Subcutaneous adipose tissue (tissue), 4 donors: ENCODE measurements around the gene GCSH. TPM values are rescaled to one million over a fixed set of nuclear protein-coding genes. Genes with fewer than 3 reads are reported as not detected.

Experiments used
- small RNA-seq: library from RNA; depleted of rRNA; stranded (forward); fragments of <200 nt; gene quantifications from one replicate; pipeline ENCODE3, GENCODE V24; 2016
- total RNA-seq, 4 donors: library from RNA; depleted of rRNA; stranded (reverse); fragments of >200 nt; gene quantifications; one replicate each; pipeline ENCODE4 v1.1.0, GENCODE V29; 2016
- TF ChIP-seq, protein P1 (sequence below): fragments of 450-650 bp; IDR thresholded peaks from one replicate; pipeline ENCODE4 v1.5.1; 2016; ENCODE audit warnings: low read depth, mild to moderate bottlenecking, control low read depth, antibody characterized with exemption, moderate library complexity

GCSH gene
- total RNA-seq, 4 donors from 2014 or later: 22.8 to 57.1 (median 41.5) TPM

DNA sequence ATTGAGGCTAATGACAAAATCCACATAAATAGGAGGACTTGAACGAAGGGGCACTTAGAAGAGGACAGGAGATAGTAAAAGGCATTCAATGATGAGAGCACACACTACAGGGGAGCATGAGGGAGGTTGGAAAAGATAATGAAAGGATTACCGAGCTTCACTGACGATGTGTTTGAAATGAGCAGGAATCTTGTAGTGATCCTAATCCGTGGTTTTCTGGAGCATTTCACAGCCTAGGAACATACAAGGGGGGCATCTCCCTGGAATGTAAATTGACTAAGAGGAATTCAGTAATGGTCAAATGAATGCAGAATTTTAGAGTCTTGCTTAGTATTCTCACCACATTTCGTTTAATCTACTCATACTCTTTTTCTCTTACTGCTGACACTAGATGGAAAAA lies 55.4 kb downstream of the GCSH start:
- TF ChIP-seq, protein P1, sequence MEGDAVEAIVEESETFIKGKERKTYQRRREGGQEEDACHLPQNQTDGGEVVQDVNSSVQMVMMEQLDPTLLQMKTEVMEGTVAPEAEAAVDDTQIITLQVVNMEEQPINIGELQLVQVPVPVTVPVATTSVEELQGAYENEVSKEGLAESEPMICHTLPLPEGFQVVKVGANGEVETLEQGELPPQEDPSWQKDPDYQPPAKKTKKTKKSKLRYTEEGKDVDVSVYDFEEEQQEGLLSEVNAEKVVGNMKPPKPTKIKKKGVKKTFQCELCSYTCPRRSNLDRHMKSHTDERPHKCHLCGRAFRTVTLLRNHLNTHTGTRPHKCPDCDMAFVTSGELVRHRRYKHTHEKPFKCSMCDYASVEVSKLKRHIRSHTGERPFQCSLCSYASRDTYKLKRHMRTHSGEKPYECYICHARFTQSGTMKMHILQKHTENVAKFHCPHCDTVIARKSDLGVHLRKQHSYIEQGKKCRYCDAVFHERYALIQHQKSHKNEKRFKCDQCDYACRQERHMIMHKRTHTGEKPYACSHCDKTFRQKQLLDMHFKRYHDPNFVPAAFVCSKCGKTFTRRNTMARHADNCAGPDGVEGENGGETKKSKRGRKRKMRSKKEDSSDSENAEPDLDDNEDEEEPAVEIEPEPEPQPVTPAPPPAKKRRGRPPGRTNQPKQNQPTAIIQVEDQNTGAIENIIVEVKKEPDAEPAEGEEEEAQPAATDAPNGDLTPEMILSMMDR: no peak

DNA sequence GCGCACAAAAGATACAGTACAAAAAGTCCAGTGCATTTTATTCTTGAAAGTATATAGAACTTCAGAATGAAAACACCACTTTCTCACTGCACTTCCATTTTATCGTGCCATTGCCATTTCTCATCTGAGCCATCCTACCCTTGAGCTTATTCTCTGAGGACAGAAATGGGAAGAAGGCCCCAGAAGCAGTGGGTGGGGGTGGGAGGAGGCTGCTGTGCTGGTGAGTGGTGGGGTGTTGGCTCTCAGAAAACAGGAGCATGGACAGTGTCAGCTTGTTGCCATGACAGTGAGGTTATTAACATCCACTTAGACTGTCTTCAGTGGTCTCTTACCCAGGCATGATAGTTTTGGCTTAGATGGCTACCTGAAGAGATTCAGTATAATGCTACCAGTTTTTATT lies 56.1 kb downstream of the GCSH start:
- TF ChIP-seq, protein P1: no peak

DNA sequence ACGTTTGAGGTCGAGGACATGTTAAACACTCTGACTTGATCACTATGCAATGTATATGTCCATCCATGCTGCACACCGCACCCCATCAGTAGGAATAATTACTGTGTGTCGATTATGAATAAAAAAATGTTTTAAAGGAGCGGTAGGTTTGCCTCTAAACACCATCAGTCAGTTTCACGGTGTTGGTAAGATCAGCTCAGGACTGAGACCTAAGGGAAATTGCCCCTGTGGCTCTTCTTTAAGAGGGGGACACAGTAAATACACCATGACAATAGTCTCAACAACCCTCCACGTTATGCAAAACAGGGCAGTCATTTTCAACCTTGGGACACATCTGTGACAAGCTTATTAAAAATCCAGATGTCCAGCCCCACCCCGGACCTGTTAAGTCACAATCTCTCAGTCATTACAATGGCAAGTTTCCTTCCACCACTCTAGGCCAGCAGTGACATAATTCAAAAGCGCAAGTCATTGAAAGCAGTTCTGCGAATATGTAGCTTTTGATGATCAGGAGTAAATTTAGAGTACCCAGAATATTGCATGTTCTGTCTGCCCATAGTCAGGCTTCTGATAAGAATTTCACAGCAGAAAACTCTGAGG lies 59.3 kb downstream of the GCSH start:
- TF ChIP-seq, protein P1: no peak

DNA sequence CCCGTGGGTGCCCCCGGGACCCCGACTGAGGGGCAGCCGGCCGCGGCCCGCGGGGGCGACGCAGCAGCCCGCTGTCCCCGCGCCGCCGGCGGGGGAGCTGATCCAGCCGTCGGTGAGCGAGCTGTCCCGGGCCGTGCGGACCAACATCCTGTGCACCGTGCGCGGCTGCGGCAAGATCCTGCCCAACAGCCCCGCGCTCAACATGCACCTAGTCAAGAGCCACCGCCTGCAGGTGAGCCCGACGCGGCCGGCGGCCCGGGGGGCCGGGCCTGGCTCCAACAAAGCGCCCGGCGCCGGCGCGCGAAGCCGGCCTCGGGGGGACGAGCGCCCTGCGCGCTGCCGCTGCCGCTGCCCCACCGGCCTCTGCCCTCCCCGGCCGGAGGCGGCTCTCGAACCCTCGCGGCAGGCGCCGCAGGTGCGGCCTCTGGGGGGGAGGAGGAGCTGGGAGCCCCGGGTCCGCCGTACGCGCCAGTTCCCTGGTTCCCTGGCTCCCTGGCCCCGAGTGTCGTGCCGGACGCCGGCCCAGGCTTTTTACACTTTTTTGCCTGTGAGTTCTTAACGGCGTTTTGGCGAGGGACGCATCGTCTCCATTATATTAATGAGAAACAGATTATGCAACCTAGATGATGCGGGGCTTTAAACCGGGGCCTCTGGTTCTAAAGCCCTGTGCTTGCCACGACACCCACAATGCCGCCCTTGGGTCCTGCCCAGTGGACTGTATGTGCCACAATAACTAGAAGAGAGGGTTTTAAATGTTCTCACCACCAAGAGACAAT lies 60.0 kb downstream of the GCSH start:
- TF ChIP-seq, protein P1: no peak

DNA sequence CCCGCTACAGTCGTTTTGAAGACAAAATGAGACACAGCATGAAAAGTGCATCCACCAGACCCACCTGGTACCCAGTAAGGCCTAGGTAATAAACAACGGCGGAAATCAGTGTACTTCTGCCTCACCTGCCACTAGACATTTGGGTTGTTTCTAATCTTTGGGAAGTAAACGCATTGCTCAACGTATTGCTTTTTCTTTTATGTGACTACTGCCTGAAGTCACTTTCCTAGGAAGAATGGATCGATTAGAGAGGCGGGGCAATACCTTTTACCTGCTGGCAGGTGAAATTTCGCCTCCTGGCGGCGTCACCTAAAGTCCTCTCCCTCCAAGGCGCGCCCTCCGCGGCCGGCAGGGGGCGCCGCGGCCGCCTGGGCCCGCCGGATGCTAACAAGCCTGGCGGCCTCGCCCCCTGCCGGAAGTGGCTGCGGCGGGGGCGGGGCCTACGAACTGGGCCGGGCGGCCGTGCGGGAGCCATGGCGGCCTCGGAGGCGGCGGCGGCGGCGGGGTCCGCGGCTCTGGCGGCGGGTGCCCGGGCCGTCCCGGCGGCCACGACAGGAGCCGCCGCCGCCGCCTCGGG lies 60.7 kb downstream of the GCSH start, which contains the start of gene ATMIN:
ATMIN (plus strand) TSS at position 445 of the 577 bp plus-strand sequence; CDS start at position 474, 29 bp downstream.
- TF ChIP-seq, protein P1: no peak

Small RNA genes lying within 50 kb of the gene (small RNA-seq; reads per million reads assigned to genes)
- gene AC092718.3 (not detected), gene RNU6-1191P (not detected)

Other genes with a start within 250 kb of the GCSH start
- gene CMC2, start 89.5 kb downstream of the GCSH start, total RNA-seq: 10 to 100 TPM; 26.2 to 46.9 (median 36.3) TPM
- 1 to 10 TPM; 4.9 to 9.1 (median 6.7) TPM for gene CENPN, start 89.2 kb downstream of the GCSH start, total RNA-seq
- 10 to 100 TPM; 26.9 to 55.8 (median 36.4) TPM for gene ATMIN, start 60.6 kb downstream of the GCSH start, total RNA-seq
- gene C16orf46, start 19.2 kb downstream of the GCSH start, total RNA-seq: 1 to 10 TPM in 1 of 4 donors, under 1 TPM in 1, not detected in 2; 0.82 to 1.3 TPM
- gene BCO1, start 142.3 kb upstream of the GCSH start, total RNA-seq: not detected
- 1 to 10 TPM; 7.5 to 9.5 (median 9.4) TPM for gene GAN, start 218.6 kb upstream of the GCSH start, total RNA-seq